Endometrial microvascular endothelial cells (primary cell): ENCODE data around the gene MTERF4. TPM values are rescaled to one million over a fixed set of nuclear protein-coding genes. Genes with fewer than 3 reads are reported as not detected.
"Not testable (repeated sequence)": the region's sequence is repeated elsewhere in the genome, so short reads cannot be mapped to it uniquely, and the experiment has no call there.

Source experiments
- in situ Hi-C: cut with HindIII; loops from 2 replicates; pipeline ENCODE4 v1.10.0; 2017; ENCODE audit warnings: low sequenced_read_pairs, low pct_unique_long_range_greater_than_20kb; ENCODE audit errors: inconsistent ontology term
- total RNA-seq: library from RNA; depleted of rRNA; stranded (reverse); fragments of >200 nt; gene quantifications from one replicate; pipeline ENCODE4 v1.2.3, GENCODE V29; 2015; ENCODE audit errors: inconsistent ontology term

MTERF4 gene
- total RNA-seq, 1 donor from 2014 or later, result 37.3 TPM

DNA sequence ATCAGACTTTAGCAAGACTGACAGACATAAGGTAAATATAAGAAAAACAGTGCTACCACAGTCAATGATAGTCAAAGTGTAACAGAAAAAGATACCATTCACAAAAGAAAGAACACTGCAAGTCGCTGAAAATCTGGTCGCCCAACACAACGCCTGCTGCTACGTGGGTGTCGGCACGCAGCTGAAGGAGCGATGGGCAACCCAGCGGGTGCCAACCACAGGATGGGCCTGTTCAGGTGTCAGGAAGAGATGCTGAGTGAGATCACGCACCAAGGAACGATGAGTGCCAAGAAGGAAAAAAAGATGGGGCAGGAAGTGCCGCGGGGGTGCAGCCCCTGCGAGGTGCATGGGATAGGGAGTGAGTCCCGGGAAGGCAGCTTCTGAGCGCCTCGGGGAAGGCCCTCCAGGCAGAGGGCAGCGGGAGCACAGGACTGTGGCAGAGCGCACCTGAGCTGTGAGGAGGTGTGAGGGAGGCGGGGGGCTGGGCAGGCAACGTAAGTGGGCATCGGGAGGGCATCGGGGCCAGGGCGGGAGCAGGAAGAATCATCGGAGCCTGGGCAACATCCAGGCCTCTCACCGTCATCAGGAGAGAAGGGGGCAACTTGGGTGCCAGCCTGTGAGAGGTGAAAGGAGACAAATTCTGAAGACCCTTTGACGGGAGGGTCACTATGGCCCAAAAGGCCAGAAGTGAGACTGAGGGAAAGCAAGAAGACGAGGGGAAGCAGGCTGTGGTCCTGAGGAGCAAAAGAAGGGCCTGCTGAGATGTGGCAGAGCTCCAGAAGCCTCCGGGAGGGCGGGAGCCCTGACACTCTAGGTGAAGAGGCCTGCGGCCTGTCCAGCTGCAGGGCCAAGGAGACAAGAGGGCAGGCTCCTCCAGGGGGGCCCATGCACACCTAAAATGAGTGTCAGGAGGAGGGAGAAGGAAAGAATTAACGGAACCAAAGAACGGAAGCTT lies 14.8 kb upstream of the MTERF4 start:
- in situ Hi-C loops, result no loop called here

DNA sequence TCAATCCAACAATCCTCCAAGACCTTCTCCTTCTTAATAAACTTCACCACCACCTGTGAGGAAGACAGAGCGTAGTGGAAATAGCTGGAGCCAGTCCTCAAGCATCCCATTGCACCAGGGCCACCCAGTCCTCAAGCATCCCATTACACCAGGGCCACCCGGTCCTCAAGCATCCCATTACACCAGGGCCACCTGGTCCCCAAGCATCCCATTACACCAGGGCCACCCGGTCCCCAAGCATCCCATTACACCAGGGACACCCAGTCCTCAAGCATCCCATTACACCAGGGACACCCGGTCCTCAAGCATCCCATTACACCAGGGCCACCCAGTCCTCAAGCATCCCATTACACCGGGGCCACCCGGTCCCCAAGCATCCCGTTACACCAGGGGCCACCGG lies 13.3 kb upstream of the MTERF4 start:
- in situ Hi-C loops, result no loop called here

DNA sequence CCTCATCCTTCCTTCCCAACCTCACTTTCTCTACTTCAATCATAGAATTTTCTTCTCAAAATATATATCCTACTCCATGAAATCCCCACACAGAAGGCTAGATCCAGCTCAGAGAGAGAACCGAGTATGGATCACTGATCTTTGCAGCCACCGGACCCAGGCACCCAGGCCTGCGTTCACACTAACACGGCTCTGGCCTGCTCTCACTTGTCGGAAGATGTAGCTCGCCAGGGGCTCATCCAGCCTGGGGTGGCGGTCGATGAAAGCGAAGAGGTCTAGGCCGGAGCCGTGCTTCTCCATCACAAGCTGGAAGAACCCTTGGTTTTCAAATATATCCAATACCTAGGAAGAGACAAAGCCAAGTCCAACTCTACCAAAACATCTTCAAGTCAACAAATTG lies 12.7 kb upstream of the MTERF4 start:
- in situ Hi-C loops, result no loop called here

DNA sequence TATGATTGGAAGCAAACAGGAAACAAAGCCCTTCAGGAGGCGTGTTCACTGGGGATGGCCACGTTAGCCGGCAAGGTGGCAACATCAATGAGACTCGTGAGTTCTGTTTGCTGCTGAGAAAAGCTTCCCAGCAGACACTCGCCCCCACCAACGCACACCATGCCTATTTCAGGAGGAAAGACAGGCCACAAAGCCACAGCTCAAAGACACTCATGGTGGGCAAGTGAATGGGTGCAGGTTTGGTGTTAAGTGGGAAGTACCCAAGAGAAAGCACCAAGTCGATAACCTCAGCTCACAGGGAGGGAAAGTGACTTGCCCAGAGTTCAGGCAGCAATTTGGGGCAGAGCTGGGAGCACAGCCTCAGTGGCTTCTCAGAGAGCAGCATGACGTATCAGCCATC lies 10.5 kb upstream of the MTERF4 start:
- in situ Hi-C loops, result no loop called here

DNA sequence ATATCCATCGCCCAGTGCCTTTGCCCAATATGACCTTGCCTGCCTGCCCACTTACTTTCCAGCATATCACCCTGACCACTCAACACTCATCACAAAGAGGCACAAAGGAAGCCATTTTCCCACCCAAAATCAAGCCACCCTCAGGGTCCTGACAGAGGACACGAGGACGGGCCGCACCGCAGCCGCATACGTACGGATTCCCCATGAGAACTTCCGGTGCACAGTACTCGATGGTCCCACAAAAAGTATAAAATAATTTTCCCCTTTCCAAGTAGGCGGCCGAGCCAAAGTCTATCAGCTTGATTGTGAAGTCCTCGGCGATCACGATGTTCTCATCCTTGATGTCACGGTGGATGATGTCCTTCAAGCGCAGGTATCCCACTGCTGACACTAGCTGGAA lies 10.0 kb upstream of the MTERF4 start:
- in situ Hi-C loops, result no loop called here

DNA sequence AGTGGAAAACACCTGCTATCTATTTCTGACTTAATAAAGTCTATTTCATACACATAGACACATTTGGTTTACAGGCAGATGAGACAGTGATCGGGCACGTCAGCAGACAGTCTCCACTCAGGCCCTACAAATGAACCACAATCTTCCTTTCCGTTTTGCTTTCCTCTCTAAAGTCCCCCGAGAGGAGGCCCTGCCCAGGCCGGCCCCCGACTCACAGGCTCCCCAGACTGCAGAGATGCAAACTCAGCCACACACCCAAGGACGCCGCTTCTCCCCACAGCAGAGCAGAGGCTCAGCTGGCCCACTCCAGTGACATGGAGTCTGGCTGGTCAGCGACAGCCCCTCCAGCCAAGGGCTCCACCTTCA lies 9.3 kb upstream of the MTERF4 start:
- in situ Hi-C loops, result no loop called here

DNA sequence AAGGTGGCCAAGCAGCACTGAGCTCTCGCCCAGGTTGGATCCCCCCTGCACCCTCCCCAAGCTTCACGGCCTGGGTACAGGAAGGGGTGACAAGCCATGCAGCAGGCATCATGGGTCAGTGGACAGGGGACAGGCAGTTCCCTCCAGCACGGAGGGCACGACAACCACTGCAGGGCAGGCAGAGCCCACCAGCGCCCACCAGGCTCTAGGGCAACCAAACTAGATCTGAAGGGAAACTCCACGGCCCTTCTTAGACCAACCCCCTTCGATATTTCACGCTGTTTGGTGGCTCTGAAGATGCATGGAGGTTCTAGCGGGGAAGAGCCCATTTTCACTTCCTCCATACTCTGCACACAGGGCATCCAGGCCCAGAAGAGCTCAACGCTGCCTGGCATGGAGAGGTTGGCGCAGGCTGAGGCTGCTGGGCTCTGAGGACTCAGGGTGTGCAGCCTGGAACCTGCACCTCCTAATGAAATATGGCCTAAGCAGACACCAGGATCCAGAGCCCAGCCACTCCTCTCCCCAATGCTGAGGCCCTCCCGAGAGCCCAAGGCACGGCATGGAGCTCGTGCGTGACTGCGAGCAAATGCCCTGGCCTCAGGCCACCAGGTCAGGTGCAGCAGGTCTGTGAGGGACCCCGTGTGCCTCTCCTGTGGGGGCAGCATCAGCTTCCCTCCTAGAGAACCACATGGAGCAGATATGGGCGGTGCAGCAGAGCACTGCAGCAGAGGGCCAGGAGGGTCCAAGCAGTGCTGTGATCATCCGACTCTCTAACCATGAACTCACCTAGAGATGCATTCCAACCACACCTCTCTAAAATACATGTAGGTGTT lies 8.7 kb upstream of the MTERF4 start:
- in situ Hi-C loops, result no loop called here

DNA sequence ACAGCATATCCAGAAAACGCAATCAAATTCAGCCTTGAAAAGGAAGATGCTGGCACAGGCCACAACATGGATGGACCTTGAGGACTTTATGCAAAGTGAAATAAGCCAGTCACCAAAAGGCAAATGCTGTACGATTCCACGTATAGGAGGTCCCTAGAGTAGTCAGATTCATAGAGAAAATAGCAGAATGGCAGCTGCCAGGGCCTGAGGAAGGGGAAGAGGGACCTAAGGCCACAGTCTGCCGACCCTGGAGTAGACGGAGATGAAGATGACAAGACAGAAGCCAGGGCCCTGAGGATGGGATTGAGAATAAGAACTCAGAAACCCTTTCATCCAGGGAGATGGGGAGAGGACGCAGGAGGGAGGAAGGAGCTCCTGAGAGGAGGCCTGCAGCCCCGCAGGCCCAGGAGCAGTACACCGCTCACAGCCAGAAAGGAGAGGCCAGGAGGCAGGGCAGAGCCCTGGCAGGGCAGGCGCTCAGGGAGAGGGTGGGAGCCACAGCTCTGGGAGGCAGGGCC lies 8.1 kb upstream of the MTERF4 start:
- in situ Hi-C loops, result no loop called here

DNA sequence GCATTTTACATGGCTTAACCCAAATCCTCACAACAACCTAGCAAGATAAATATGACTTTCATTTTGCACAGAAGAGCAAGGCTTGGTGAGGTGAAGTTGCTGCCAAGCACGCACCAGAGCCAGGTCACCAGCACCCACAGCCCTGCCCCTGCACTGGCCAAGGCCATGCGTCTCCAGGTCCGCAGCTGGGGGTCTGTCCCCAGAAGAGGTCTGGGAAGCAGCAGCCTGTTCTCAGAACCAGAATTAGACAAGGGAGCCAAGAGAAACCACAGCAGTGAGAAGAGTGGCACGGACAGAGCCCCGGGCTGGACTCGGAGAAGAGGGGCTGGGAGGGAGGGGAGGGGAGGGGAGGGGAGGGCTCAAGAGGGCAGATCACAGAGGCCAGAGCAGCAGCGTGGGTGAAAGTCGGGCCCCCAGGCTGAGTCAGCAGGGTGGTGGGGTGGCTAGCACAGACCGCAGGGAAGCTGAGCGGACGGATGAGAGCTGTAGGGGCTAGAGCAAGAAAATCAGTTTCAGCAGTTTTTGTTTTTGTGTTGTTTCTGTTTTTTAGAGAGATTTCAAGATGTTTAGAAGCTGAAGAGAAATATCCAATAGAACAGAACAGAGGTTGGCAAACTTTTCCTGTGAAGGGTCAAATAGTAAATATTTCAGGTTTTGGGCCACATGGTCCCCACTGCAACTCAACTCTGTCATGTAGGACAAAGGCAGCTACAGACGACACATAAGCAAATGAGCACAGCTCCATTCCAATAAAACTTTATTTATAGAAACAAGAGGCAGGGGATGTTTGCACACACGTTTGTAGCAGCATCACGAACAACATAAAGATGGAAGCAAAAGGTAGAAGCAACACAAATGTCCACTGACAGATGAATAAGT lies 7.4 kb upstream of the MTERF4 start:
- in situ Hi-C loops, result no loop called here

DNA sequence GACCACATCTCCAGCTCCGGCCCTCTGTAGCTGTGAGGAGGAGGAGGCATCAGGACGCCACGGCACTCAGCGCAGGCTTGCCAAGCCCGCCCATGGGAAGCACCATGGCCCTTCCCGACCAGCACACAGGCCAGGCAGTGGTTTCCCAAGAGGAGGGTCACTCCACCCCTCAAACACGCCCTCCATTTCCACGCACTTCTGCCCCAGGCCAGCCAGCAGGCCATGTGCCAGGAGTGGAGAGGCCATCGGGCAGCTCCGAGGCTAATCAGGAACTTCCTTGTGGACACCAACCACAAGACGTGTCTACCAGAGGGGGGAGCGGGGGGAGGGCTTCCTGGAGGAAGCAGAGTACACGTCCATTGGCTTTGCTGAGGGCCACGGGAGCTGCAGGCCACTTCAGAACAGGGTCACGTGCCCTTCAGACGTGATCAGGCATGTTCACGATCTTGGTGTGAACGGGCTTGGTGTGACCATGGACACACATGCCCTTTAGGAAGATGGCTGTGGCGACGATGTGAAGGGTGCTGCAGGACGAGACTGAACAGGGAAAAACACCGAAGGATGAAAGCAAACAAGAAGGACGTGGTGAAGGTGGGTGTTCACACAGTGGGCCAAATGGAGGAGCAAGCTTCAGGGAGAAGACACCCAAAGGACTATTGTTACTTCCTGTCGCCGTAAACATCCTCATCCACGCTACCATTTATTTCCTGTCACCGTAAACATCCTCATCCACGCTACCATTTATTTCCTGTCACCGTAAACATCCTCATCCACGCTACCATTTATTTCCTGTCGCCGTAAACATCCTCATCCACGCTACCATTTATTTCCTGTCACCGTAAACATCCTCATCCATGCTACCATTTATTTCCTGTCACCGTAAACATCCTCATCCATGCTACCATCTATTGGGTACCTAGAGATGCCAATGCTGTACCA lies 6.5 kb upstream of the MTERF4 start:
- in situ Hi-C loops, result no loop called here

DNA sequence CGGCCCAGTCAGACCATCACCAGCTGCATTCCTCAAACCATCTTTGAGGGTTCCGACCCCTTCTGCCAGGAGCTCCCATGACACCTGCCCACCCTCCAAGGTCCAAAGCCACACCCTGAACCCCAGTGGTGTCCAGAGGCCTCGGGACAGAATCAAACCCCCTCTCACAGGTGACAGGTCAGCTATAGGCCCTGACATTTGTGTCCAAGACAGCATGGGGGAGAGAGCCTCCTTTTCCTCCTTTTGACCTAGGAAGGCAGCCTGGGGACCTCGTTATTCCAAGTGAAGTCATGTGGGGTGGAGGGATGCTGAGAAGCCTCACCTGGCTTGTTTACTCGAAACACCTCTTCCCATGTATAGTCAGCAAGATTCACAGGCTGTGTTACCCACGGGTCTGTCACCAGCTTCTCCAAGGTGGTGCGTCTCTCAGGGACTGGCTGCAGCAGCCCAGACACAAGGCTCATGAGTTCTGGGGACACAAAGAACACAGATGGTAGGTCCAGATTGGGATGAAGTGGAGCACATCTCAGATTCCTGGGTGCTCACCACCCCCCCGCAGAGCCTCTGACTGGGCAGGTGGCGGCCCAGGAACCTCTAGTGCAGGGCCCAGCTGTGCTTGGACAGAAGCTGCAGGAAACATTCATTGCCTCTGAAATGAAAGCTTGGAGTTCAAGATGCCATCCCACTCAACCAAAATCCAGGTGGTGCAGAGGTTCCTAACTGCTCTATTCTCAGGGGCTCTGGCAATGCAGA lies 5.1 kb upstream of the MTERF4 start:
- in situ Hi-C loops, result no loop called here

DNA sequence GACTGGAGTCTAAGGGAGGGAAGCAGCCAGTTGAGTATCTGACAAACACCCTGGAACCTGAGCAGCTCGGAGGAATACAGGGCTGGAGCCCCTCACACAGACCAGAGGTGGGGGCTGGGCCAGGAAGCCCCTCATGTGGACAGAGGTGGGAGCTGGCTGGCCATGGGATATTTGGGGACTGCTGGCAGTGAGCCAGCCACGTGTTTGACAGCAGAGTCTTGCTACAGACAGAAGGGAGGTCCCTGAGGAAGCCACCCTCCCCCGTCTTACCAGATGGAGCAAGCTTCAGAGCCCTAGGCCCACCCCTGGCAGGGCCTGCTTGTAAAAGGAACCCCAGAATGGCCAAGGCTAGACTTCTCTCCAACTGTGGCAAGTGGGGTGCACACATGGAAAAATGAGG lies 3.6 kb upstream of the MTERF4 start:
- in situ Hi-C loops, result no loop called here

DNA sequence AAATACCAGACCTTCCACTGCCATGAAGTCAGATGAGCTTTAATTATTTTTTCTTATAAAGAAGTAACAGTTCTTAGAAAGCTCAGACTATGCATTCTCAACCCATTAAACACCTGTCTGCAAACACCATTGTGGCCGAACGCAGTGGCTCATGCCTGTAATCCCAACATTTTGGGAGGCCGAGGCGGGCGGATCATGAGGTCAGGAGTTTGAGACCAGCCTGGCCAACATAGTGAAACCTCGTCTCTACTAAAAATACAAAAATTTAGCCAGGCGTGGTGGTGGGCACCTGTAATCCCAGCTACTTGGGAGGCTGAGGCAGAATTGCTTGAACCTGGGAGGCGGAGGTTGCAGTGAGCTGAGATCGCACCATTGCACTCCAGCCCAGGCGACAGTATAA lies 2.5 kb upstream of the MTERF4 start:
- in situ Hi-C loops, result not testable (repeated sequence)

DNA sequence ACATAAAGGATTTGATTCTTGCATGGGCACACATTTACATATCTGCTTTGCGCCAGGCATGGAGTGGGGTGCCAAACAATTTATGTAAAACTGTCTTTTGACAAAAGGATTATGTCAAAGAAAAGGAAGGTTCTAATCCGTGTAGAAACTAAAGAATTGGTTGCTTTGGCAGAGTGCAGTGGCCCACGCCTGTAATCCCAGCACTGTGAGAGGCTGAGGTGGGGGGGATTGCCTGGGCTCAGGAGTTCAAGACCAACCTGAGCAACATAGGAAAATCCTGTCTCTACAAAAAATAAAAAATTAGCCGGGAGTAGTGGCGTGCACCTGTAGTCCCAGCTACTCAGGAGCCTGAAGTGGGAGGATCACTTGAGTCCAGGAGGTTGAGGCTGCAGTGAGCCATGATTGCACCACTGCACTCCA lies 1.1 kb upstream of the MTERF4 start:
- in situ Hi-C loops, result no loop called here

DNA sequence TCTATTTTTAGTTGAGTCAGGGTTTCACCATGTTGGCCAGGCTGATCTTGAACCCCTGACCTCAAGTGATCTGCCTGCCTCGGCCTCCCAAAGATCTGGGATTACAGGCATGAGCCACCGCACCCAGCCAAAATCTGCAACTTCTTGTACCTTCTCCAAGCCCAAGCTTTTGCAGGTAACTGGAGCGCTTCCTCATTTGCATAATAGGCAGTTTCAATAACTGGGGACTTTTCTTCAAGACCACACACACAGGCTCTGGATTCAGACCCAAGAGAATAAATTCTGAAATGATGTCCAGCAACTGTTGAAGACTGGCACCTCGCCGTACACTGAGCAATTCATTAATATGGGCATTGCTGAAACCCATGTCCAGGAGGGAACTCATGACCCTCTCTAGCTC lies 2.8 kb downstream of the MTERF4 start:
- in situ Hi-C loops, result no loop called here

DNA sequence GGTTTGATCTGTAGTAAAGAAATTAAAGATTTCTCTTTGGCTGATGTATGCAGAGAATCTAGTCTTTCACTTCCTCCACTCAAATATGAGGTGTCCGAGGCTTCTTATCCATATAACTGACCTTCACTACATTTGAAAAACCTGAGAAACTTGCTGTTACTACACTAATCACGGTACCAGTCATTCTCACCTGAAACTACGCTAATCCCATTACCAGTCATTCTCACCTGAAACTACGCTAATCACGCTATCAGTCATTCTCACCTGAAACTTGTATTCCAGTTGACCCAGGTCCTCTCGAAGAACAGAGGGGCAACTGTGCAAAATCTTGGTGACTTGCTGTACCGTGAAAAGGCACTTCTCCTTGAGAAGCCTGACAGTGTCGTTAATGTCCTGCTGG lies 5.1 kb downstream of the MTERF4 start:
- in situ Hi-C loops, result no loop called here

DNA sequence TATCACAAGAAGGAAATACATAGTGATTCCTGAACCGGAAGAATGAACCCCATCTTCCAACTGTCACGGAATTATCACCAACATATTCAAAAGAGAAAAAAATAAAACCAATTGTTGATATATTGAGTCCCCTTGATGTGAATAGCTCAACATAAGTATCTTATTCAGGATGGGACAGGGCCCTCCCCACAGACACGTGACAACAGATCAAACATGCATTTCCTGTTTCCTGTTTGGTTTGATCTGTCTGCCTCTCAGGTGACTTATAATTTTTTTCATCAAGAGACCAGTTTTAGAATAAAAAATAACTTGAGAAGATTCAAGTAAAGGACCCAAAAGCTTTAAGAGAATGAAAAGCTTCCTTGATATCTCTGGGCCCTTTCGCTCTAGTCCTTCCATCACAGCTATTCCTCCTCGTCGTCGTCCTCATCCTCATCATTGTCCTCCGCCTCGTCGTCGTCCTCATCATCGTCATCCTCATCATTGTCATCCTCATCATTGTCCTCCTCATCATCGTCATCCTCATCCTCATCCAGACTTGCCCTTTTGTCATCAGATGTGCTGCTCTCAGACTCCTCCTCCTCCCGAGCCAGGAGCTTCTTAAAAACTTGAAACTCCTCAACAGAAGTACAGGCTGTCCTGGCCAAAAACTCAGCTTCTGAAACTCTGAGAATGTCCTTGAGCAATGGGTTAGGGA lies 6.3 kb downstream of the MTERF4 start:
- in situ Hi-C loops, result no loop called here
